RWPE1 (cell line): ENCODE data around the gene PRSS53.
"Not testable (repeated sequence)": the region's sequence is repeated elsewhere in the genome, so short reads cannot be mapped to it uniquely, and the experiment has no call there.

Source experiments
- CTCF ChIA-PET: fragments of 350-600 bp; sonication (Branson Sonifier 250); formaldehyde crosslinking; extraction: SDS; loops from one replicate; lab custom pipeline; 2021; lab: Yijun Ruan, JAX
- POLR2A ChIA-PET: fragments of 400-600 bp; formaldehyde crosslinking; extraction: SDS; loops from one replicate; lab custom pipeline; 2020; ENCODE audit warnings: antibody characterized with exemption; ENCODE audit not compliant: low non-redundant PET; lab: Yijun Ruan, JAX
- DNase-seq: peaks from one replicate; pipeline ENCODE4 v3.0.0; 2012; ENCODE audit warnings: low spot score
- H3K27ac ChIP-seq: fragments of 450-650 bp; 2 replicates; pipeline ENCODE4 v1.5.1; 2017
- CTCF ChIP-seq: fragments of 450-650 bp; conservative IDR thresholded peaks from 2 replicates; pipeline ENCODE4 v1.5.1; 2017; ENCODE audit warnings: low read depth, mild to moderate bottlenecking

PRSS53 gene

GRCh38 chr16:31107465-31107867 lies 18.7 kb upstream of the PRSS53 start:
- CTCF ChIA-PET: no interaction called here
- H3K27ac ChIP-seq: peak overlapping the region; percentile 92
- DNase-seq: no peak
- POLR2A ChIA-PET: no interaction called here
- TF ChIP-seq CTCF: no peak

- POLR2A ChIA-PET: no interaction called here
These were observed 18.0 kb upstream of the PRSS53 start for GRCh38 chr16:31106509-31107464.

GRCh38 chr16:31105677-31106213 lies 17.0 kb upstream of the PRSS53 start:
- ChIA-PET CTCF (no interaction called here), POLR2A (no interaction called here)
- TF ChIP-seq CTCF: peak; percentile 91
- no peak for DNase-seq
- H3K27ac ChIP-seq: peak overlapping the region; percentile 92

More at GRCh38 chr16:31106509-31107464, 18.0 kb upstream of the PRSS53 start:
- peak overlapping the region; percentile 92 for H3K27ac ChIP-seq
- no peak for DNase-seq
- CTCF ChIA-PET: interaction anchor here (0.6 kb wide), 1 partner anchor 11 kb away, joined by 5 read pairs; no protein-coding TSS in a partner anchor
- no peak for TF ChIP-seq CTCF

GRCh38 chr16:31100876-31101641 lies 12.3 kb upstream of the PRSS53 start:
- DNase-seq, POLR2A ChIA-PET: not testable (repeated sequence)
- CTCF ChIA-PET: interaction anchor here (0.7 to 1.5 kb wide), 2 partner anchors 116 to 256 kb away, joined by 3 to 5 read pairs; partner anchors contain the start of gene HSD3B7
- H3K27ac ChIP-seq: peak overlapping the region; percentile 10; the same call in 1 of the 2 replicates

GRCh38 chr16:31099860-31100638 lies 11.3 kb upstream of the PRSS53 start:
- no peak for DNase-seq
- TF ChIP-seq CTCF: no peak
- H3K27ac ChIP-seq: peak overlapping the region; percentile 10; the same call in 1 of the 2 replicates
- ChIA-PET CTCF (interaction anchor here (0.6 to 0.7 kb wide), 3 partner anchors 20 to 255 kb away, joined by 3 to 5 read pairs (median 3); no protein-coding TSS in a partner anchor), POLR2A (no interaction called here)

GRCh38 chr16:31094424-31095120 lies 5.8 kb upstream of the PRSS53 start, which contains the start of gene VKORC1:
Gene VKORC1, minus strand, starts transcription at chr16:31094797. Its CDS starts 68 bp downstream, at chr16:31094729.
- TF ChIP-seq CTCF: no peak
- CTCF ChIA-PET: interaction anchor here (0.6 to 1.7 kb wide), 3 partner anchors 23 to 109 kb away, joined by 3 to 8 read pairs (median 4); partner anchors contain the start of gene HSD3B7
- peak within 1 kb of the TSS; percentile 97 for H3K27ac ChIP-seq
- DNase-seq: peak; percentile 91
- POLR2A ChIA-PET: interaction anchor here (0.5 kb wide), 1 partner anchor 71 kb away, joined by 4 read pairs; no protein-coding TSS in a partner anchor
